Mesenteric fat pad (tissue), 1 donor: ENCODE measurements around the gene DEDD2. TPM values are rescaled to one million over a fixed set of nuclear protein-coding genes. Genes with fewer than 3 reads are reported as not detected.

ENCODE experiments used
- DNase-seq: peaks from one replicate; pipeline ENCODE4 v3.0.0-alpha.2; 2020; ENCODE audit warnings: low spot score
- total RNA-seq: library from RNA; stranded (reverse); fragmentation: NEBNext Ultra II Directional; extraction: Animal tissue kit (Norgen Biotek cat#: 25700); gene quantifications from one replicate; pipeline ENCODE4 v1.2.1, GENCODE V29; 2021
- donor health status: DM: yes; HTN: yes; CAD: no.

The DEDD2 gene
- total RNA-seq, 1 donor from 2014 or later = 12.4 TPM

DNA sequence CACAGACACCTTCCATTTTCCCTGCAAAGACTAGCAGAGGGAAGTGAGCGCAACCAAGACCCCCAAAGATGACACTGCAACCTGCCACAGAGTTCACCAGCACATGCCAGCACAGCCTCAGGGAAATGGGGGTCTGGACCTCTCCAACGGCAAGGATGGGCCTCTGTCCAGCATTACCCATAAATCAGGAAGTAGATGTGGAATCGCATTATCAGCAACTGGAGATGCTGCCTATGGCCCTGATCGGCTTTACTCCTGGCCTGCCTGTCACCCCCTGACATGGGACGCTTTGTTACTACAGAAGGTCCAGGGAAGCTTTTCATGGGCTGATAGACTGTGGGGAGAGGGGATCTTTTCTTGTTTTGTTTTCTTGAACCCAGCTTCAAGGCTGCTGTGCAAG is 43.8 kb downstream of the DEDD2 start:
- no peak for DNase-seq

- no peak for DNase-seq
Observed at GRCh38 chr19:42172261-42172660, 45.2 kb downstream of the DEDD2 start.

GRCh38 chr19:42170715-42171114 is 46.8 kb downstream of the DEDD2 start:
- no peak for DNase-seq

DNA sequence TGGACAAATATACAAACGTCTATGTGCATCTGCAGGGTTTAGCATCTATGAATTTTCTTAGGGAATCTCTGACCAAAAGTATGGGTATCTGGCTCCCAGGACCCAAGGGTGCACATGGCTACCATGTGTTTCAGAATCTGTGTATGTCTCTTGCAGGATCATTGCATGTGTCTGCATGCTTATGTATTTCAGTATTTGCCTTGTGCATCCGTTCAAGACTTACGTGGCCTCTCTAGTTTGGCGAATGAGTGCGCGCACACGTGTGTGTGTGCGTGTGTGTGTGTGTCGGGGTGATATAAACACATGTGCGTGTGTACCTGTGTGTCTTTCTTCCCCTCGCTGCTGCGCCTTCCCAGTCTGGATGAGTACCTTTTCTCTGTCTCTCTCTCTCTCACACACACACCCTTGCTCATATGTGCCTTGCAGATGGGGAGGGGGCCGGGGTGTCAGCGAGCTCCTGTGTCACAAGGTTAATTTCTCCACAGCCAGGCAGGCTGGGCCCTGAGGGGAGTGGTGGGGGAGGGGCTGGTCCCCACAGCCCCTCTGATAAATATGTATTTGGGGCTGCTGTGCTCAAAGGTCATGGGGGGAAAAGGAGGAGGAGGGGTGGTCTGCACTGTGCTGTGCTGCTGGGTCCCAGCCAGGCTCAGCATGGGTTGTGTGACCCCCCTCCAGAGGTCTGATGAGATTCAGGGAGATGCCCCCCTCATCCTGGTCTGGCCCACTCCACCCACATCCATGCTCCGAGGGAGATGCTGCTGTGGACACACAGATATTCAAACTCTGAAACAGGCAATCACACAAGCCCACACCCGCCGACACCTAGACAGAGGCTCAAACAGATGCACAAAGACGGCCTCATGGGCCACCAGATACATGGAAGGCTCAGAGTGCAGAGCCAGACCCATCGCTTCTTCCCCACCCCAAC is 47.7 kb downstream of the DEDD2 start:
- DNase-seq = no peak

GRCh38 chr19:42168206-42168605 is 49.3 kb downstream of the DEDD2 start:
- DNase-seq = no peak

GRCh38 chr19:42166316-42166715 is 51.2 kb downstream of the DEDD2 start:
- no peak for DNase-seq

DNA sequence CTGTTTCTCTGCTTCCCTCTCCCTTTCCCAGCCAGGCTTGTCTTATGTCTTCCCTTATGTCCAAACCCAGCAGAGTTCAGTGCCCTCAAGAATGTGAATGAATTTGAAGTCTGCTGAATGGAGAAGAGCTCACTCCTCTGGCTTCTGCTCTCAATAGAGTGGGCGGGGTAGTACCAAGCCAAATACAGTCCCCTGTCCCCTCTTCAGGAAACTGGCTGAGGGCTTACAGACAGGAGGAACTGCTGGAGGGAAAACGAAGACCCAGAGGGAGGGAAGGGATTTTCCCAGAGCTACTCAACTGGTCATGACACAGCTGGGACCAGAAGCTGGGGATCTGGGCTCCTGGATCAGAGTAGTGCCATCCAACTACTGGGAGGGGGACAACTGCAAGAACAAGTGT is 52.3 kb downstream of the DEDD2 start:
- DNase-seq = no peak

DNA sequence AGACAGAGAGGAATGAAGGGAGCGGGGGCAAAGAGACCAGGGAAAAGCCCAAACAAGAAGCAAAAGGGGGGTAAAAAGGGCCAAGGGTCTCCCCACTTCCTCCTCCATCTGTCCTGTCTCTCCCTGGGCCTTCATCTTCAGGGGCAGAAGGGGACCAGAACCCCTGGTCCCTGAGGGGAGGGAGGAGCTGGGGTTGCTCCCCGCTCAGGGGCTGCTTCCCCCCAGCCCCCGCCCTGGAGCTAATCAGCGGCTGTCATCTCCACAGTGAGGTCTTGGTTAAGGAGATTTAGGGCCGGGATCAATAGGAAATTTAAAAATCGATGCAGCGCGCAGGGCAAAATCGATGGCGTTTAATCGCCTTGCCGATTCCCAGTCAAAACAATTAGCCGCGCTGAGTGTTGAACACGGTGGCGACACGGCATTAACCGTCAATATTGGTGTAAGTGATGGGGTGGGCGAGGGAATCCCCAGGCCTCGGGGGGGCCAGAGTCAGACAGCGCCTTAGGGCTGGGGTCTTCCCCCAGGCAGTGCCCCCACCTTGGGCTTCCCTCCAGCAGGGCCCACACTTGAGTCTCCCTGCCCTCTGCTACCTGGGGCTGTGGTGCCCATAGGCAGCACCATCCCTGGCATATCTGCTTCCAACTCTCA is 55.7 kb downstream of the DEDD2 start:
- no peak for DNase-seq

GRCh38 chr19:42159942-42160341 is 57.5 kb downstream of the DEDD2 start:
- DNase-seq = no peak

- DNase-seq = no peak
Observed at GRCh38 chr19:42158926-42159325, 58.6 kb downstream of the DEDD2 start.

GRCh38 chr19:42156571-42156970 is 60.9 kb downstream of the DEDD2 start:
- DNase-seq = no peak

GRCh38 chr19:42155796-42156195 is 61.7 kb downstream of the DEDD2 start:
- no peak for DNase-seq

- DNase-seq = no peak
Observed at GRCh38 chr19:42154471-42155323, 62.8 kb downstream of the DEDD2 start.

- no peak for DNase-seq
Observed at GRCh38 chr19:42153672-42154433, 63.6 kb downstream of the DEDD2 start.

DNA sequence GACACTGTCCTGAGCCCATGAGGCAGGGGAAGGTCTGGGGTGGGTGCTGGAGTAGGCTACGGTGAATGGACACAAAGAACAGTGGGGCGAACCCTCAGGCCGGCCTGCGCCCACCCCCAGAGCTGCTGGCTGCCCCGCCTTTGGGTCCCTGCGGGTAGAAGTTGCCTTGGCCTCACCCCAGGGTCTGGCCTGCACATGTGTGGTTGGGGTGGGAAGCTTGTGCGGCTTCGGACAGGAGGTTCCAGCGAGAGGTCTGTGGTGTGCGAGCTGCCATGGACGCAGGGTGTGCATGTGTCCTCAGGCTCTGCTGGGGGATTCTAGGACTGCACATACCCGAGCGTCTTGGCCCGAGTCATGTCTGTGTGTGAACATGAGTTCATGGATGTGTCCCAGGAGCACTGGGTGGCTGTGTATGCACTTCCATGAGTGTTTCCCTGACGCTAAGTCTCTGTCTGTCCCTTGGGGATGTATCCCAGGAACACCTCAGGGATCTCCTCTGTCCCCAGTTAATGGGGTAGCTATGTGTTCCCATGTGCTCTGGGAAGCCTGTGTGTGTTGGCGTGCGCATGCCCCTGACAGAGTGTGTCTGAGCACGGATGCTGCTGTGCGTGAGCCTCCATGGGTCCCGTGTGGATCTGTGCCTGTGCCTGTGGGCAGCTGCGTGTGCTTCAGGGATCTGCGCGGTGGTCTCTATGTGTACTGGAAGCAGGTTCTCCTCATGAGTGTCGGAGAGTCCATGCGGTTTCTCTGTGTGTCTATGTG is 64.4 kb downstream of the DEDD2 start:
- no peak for DNase-seq

DNA sequence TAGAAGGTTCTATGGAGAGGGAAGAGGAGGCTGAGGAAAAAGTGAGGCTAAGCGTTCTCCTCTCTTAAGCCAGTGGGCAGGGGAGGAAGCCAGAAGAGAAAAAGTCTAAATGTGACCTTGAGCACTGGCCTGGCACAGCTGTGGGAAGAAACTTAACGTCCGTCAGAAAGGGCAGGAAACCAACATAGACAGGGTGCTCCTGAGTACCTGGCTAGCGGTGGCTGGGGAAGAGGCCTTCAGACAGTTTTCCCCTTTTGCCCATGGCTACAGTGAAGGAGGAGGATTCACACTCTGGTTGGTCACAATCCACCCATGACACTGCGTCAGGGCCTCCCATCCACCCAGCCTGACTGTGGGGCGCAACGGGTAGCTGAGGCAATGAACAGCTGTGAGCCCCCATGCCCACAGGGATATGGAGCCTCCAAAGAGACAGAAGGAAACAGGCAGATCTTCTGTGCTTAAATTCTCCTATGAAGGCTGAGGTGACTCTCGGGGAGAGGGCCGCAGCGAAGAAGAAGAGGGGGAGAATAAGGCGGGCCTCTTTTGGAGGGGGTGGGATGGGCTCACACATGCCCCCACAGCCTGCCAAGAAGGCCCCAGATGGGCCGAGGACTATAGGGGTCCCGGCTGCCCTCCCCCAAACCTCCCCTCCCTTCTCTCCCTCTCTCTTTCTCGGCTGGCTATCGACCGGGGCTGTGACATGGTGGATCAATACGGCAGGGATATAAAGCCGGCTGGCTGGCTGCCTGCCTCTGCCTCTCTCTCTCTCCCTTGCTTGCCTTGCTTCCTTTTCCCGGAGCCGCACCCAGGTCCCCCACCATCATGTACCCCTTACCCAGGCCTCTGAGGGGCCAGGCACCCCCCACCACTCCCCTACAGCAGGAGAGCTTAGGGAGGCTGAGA is 65.4 kb downstream of the DEDD2 start:
- no peak for DNase-seq

DNA sequence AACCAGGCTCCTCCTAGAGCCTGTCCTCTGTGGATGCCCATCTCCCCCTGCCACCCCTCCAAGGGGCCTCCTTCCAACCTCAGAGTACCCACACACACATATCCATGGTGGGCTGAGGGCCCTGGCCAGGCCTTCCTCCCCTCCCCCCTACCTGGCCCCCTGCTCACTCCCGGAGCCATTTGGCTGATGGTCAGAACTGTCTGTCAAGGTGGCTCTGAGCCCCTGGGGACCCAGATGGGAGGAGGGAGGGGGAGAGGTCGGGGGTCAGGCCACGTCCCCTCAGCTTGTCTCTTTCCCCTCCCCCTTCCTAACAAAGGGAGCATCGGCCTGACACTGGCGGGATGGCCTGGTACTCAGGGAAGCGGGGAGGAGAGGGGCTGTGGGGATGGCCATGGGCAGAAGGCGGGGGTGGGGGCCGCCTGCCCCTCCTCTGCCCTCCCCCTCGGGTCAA is 66.5 kb downstream of the DEDD2 start:
- DNase-seq = no peak

GRCh38 chr19:42150364-42150763 is 67.1 kb downstream of the DEDD2 start:
- no peak for DNase-seq
